GM13977 (cell line): Measurements from ENCODE around the gene MYMX.
A peak's percentile ranks its signal among the peaks of the same experiment; 100 is the strongest.

ENCODE experiments used
- DNase-seq: peaks from one replicate; pipeline ENCODE4 v3.0.0; 2012; ENCODE audit warnings: low spot score
- CTCF ChIP-seq: IDR thresholded peaks from 2 replicates; pipeline ENCODE4 v1.5.1; 2012; ENCODE audit warnings: mild to moderate bottlenecking, control low read depth; ENCODE audit not compliant: insufficient read depth; ENCODE audit errors: extremely low read depth, missing control alignments
- in situ Hi-C: fragments of 300-500 bp; cut with MboI; formaldehyde crosslinking; loops from one replicate; pipeline ENCODE4 v1.12.0; 2022; ENCODE audit warnings: low sequenced_read_pairs, low pct_unique_long_range_greater_than_20kb, mixed read lengths, inconsistent platforms; ENCODE audit not compliant: unreplicated experiment

MYMX gene

GRCh38 chr6:44233567-44234100 is 16.9 kb downstream of the MYMX start:
- DNase-seq: no peak
- TF ChIP-seq CTCF: no peak
- in situ Hi-C loops: no loop called here

GRCh38 chr6:44234101-44235025 is 17.6 kb downstream of the MYMX start:
- peak; percentile 71 for DNase-seq
- TF ChIP-seq CTCF: peak; percentile 80
- in situ Hi-C loops: loop anchor here (5.0 kb wide), 1 partner anchor 62 kb away; no protein-coding TSS in a partner anchor

DNA sequence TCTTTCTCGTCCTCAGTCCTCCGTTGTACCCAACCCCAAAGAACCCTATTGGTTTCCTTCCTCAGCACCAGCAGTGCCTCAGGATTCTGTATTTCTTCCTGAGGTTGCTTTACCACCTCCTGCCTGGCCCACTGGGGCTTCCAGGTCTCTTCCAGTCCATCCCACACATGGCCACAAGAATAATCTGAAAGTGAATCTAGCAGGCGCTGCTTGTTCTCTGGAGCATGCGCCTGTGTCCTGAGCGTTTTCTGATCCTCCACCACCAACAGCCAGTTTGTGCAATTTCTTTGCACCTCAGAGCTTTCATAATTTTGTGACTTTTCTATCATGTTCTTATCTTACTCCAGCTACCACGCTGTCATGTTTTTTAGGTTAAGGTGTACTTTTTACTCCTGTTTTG is 18.5 kb downstream of the MYMX start:
- no peak for TF ChIP-seq CTCF
- DNase-seq: no peak
- in situ Hi-C loops: loop anchor here (5.0 kb wide), 1 partner anchor 63 kb away; no protein-coding TSS in a partner anchor

GRCh38 chr6:44235891-44236516 is 19.3 kb downstream of the MYMX start:
- no peak for TF ChIP-seq CTCF
- in situ Hi-C loops: loop anchor here (5.0 kb wide), 1 partner anchor 64 kb away; no protein-coding TSS in a partner anchor
- DNase-seq: no peak

- no peak for TF ChIP-seq CTCF
- in situ Hi-C loops: loop anchor here (5.0 kb wide), 1 partner anchor 65 kb away; no protein-coding TSS in a partner anchor
- DNase-seq: peak; percentile 75
These were observed 20.5 kb downstream of the MYMX start for GRCh38 chr6:44237021-44237812.

- peak; percentile 87 for DNase-seq
- peak; percentile 98 for TF ChIP-seq CTCF
- in situ Hi-C loops: loop anchor here (5.0 kb wide), 1 partner anchor 66 kb away; no protein-coding TSS in a partner anchor
These were observed 21.2 kb downstream of the MYMX start for GRCh38 chr6:44237813-44238433.
